HL-60 (cell line): ENCODE data around the gene TSHZ2.

Source experiments
- CTCF ChIP-seq: IDR thresholded peaks from one replicate; pipeline ENCODE4 v1.5.1; 2011; ENCODE audit warnings: low read length, control low read depth, inconsistent platforms; ENCODE audit not compliant: insufficient read depth
- TF ChIP-seq, protein P1 (sequence below): IDR thresholded peaks from 2 replicates; pipeline ENCODE4 v1.6.1; 2012; ENCODE audit warnings: low read depth; ENCODE audit not compliant: insufficient replicate concordance

- TF ChIP-seq CTCF: no peak
- TF ChIP-seq, protein P1, sequence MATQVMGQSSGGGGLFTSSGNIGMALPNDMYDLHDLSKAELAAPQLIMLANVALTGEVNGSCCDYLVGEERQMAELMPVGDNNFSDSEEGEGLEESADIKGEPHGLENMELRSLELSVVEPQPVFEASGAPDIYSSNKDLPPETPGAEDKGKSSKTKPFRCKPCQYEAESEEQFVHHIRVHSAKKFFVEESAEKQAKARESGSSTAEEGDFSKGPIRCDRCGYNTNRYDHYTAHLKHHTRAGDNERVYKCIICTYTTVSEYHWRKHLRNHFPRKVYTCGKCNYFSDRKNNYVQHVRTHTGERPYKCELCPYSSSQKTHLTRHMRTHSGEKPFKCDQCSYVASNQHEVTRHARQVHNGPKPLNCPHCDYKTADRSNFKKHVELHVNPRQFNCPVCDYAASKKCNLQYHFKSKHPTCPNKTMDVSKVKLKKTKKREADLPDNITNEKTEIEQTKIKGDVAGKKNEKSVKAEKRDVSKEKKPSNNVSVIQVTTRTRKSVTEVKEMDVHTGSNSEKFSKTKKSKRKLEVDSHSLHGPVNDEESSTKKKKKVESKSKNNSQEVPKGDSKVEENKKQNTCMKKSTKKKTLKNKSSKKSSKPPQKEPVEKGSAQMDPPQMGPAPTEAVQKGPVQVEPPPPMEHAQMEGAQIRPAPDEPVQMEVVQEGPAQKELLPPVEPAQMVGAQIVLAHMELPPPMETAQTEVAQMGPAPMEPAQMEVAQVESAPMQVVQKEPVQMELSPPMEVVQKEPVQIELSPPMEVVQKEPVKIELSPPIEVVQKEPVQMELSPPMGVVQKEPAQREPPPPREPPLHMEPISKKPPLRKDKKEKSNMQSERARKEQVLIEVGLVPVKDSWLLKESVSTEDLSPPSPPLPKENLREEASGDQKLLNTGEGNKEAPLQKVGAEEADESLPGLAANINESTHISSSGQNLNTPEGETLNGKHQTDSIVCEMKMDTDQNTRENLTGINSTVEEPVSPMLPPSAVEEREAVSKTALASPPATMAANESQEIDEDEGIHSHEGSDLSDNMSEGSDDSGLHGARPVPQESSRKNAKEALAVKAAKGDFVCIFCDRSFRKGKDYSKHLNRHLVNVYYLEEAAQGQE: no peak
Measured at GRCh38 chr20:53077373-53078205, 105.4 kb downstream of the TSHZ2 start.
